Subcutaneous abdominal adipose tissue (tissue), 5 donors: ENCODE data around the gene CEMP1.

Source experiments
- H3K27ac ChIP-seq: one replicate; pipeline ENCODE4 v1.7.0; 2013; ENCODE audit warnings: low read depth, mild to moderate bottlenecking, inconsistent platforms, low read length, moderate library complexity
- H3K27me3 ChIP-seq, 5 donors: one replicate each; pipeline ENCODE4 v1.7.0; 2013; ENCODE audit warnings: low read length in 5 of 5, inconsistent platforms in 1 of 5; ENCODE audit not compliant: control insufficient read depth in 5 of 5, insufficient read depth in 4 of 5
- H3K36me3 ChIP-seq, 5 donors: one replicate each; pipeline ENCODE4 v1.7.0; 2013; ENCODE audit warnings: low read length in 5 of 5; ENCODE audit not compliant: control insufficient read depth in 5 of 5, insufficient read depth in 5 of 5
- H3K4me1 ChIP-seq, 5 donors: one replicate each; pipeline ENCODE4 v1.7.0; 2013; ENCODE audit warnings: low read length in 5 of 5, mild to moderate bottlenecking in 3 of 5, moderate library complexity in 1 of 5; ENCODE audit not compliant: control insufficient read depth in 5 of 5, insufficient read depth in 5 of 5
- H3K4me3 ChIP-seq, 5 donors: one replicate each; pipeline ENCODE4 v1.7.0; 2013; ENCODE audit warnings: low read length in 5 of 5, low read depth in 1 of 5
- H3K9ac ChIP-seq, 5 donors: one replicate each; pipeline ENCODE4 v1.7.0; 2013; ENCODE audit warnings: low read length in 5 of 5, mild to moderate bottlenecking in 4 of 5, moderate library complexity in 3 of 5
- H3K9me3 ChIP-seq, 5 donors: one replicate each; pipeline ENCODE4 v1.7.0; 2013; ENCODE audit warnings: low read length in 5 of 5; ENCODE audit not compliant: control insufficient read depth in 5 of 5
- donor health status: healthy.
- donor health status: healthy.
- donor health status: healthy.
- donor health status: healthy.
- donor health status: healthy.

Gene CEMP1

GRCh38 chr16:2505695-2506094 lies 25.5 kb downstream of the CEMP1 start:
- Histone ChIP-seq H3K9me3 (no peaks in the 10 kb centered on the region), H3K27ac (no peak overlapping the region), H3K9ac (no peak overlapping the region), H3K4me3 (no peak overlapping the region), H3K36me3 (no peaks in the 10 kb centered on the region), H3K4me1 (peaks cover 0 to 52% (median 42%) of the 10 kb centered on the region in 5 donors), H3K27me3 (no peaks in the 10 kb centered on the region)

GRCh38 chr16:2501946-2502895 lies 29.0 kb downstream of the CEMP1 start:
- Histone ChIP-seq H3K27me3 (no peaks in the 10 kb centered on the region), H3K4me1 (peaks cover 11 to 59% (median 50%) of the 10 kb centered on the region in 5 donors), H3K27ac (peak overlapping the region; percentile 16), H3K9ac (peak overlapping the region in 1 of 5 donors; percentile 7), H3K36me3 (peaks cover 0 to 15% (median 4%) of the 10 kb centered on the region in 5 donors), H3K4me3 (peak overlapping the region in 1 of 5 donors; percentile 50), H3K9me3 (no peaks in the 10 kb centered on the region)

GRCh38 chr16:2500918-2501750 lies 30.1 kb downstream of the CEMP1 start:
- Histone ChIP-seq H3K9me3 (no peaks in the 10 kb centered on the region), H3K27ac (no peak overlapping the region), H3K4me3 (peak overlapping the region in 2 of 5 donors; percentile 36 to 50), H3K36me3 (peaks cover 0 to 26% (median 14%) of the 10 kb centered on the region in 5 donors), H3K27me3 (no peaks in the 10 kb centered on the region), H3K9ac (peak overlapping the region in 1 of 5 donors; percentile 35), H3K4me1 (peaks cover 13 to 59% (median 52%) of the 10 kb centered on the region in 5 donors)

GRCh38 chr16:2500430-2500917 lies 30.7 kb downstream of the CEMP1 start:
- Histone ChIP-seq H3K36me3 (peaks cover 0 to 28% (median 15%) of the 10 kb centered on the region in 5 donors), H3K27me3 (no peaks in the 10 kb centered on the region), H3K9me3 (no peaks in the 10 kb centered on the region), H3K4me3 (no peak overlapping the region), H3K9ac (no peak overlapping the region), H3K27ac (no peak overlapping the region), H3K4me1 (peaks cover 13 to 59% (median 52%) of the 10 kb centered on the region in 5 donors)

DNA sequence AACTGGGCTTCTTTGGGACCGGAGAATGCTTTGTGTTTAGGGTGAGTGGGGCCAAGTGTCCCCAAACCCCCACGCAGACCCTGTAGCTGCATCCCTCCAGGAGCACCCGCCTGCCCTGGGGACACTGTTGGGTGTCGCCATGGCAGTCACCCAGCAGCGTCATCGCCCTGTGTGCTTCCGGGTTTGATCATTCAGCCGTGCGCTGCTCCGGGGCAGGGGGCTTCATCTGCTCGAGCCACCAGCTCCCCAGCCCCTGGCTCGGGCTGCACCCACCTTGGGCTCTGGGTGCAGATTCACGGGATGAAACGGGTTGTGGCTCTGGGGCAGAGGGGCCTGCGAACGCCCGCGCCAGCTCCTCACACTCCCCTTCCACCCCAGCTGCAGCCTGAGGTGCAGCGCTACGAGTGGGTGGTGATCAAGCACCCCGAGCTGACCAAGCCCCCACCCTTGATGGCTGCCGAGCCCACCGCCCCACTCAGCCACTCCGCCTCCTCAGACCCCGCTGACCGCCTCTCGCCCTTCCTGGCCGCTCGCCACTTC lies 31.2 kb downstream of the CEMP1 start:
- Histone ChIP-seq H3K36me3 (peaks cover 0 to 28% (median 15%) of the 10 kb centered on the region in 5 donors), H3K9me3 (no peaks in the 10 kb centered on the region), H3K4me1 (peaks cover 13 to 59% (median 52%) of the 10 kb centered on the region in 5 donors), H3K27ac (no peak overlapping the region), H3K4me3 (no peak overlapping the region), H3K9ac (no peak overlapping the region), H3K27me3 (no peaks in the 10 kb centered on the region)

- peaks cover 0 to 28% (median 15%) of the 10 kb centered on the region in 5 donors for H3K36me3 ChIP-seq
- H3K27ac ChIP-seq, result no peak overlapping the region
- peaks cover 13 to 59% (median 52%) of the 10 kb centered on the region in 5 donors for H3K4me1 ChIP-seq
- no peak overlapping the region for H3K4me3 ChIP-seq
- H3K9me3 ChIP-seq, result no peaks in the 10 kb centered on the region
- H3K9ac ChIP-seq, result peak overlapping the region in 1 of 5 donors; percentile 5
- no peaks in the 10 kb centered on the region for H3K27me3 ChIP-seq
These were observed 31.8 kb downstream of the CEMP1 start for GRCh38 chr16:2499454-2499853.

- H3K27ac ChIP-seq, result no peak overlapping the region
- no peaks in the 10 kb centered on the region for H3K9me3 ChIP-seq
- peak overlapping the region in 2 of 5 donors; percentile 5 to 38 for H3K9ac ChIP-seq
- no peaks in the 10 kb centered on the region for H3K27me3 ChIP-seq
- H3K4me3 ChIP-seq, result no peak overlapping the region
- H3K36me3 ChIP-seq, result peaks cover 0 to 28% (median 15%) of the 10 kb centered on the region in 5 donors
- H3K4me1 ChIP-seq, result peaks cover 13 to 66% (median 54%) of the 10 kb centered on the region in 5 donors
These were observed 32.5 kb downstream of the CEMP1 start for GRCh38 chr16:2498531-2499253.

GRCh38 chr16:2497695-2498484 lies 33.3 kb downstream of the CEMP1 start:
- H3K27ac ChIP-seq, result no peak overlapping the region
- no peaks in the 10 kb centered on the region for H3K9me3 ChIP-seq
- peaks cover 13 to 66% (median 52%) of the 10 kb centered on the region in 5 donors for H3K4me1 ChIP-seq

More at GRCh38 chr16:2497695-2498484, 33.3 kb downstream of the CEMP1 start:
- Histone ChIP-seq H3K27me3 (no peaks in the 10 kb centered on the region), H3K36me3 (peaks cover 0 to 28% (median 15%) of the 10 kb centered on the region in 5 donors), H3K9ac (peak overlapping the region in 2 of 5 donors; percentile 1 to 38), H3K4me3 (peak overlapping the region in 1 of 5 donors; percentile 8)
